Smooth muscle cell (in vitro differentiated cells): ENCODE results near the gene MTA3. TPM values are rescaled to one million over a fixed set of nuclear protein-coding genes. Genes with fewer than 3 reads are reported as not detected.

Source experiments
- DNase-seq: peaks from one replicate; lab custom pipeline; 2025; ENCODE audit not compliant: unreplicated experiment; lab: John Stamatoyannopoulos, UW
- H2AFZ ChIP-seq: fragments of 200-600 bp; sonication (generic); 2 replicates; pipeline ENCODE4 v1.6.0; 2016; ENCODE audit warnings: antibody characterized with exemption, low read depth, mild to moderate bottlenecking
- H3F3A ChIP-seq: fragments of 200-600 bp; sonication (generic); 2 replicates; pipeline ENCODE4 v1.6.0; 2017; ENCODE audit warnings: antibody characterized with exemption, low read depth
- H3K27ac ChIP-seq: fragments of 200-600 bp; sonication (generic); 2 replicates; pipeline ENCODE4 v1.5.1; 2016; ENCODE audit warnings: low read depth, mild to moderate bottlenecking
- H3K27me3 ChIP-seq: fragments of 200-600 bp; sonication (generic); 2 replicates; pipeline ENCODE4 v1.6.1; 2016; ENCODE audit warnings: low read depth, mild to moderate bottlenecking
- H3K36me3 ChIP-seq: fragments of 200-600 bp; sonication (generic); 2 replicates; pipeline ENCODE4 v1.5.1; 2016; ENCODE audit warnings: low read depth
- H3K4me1 ChIP-seq: fragments of 200-600 bp; sonication (generic); 2 replicates; pipeline ENCODE4 v1.5.1; 2016; ENCODE audit warnings: low read depth
- H3K4me2 ChIP-seq: fragments of 200-600 bp; sonication (generic); 2 replicates; pipeline ENCODE4 v1.6.0; 2016; ENCODE audit warnings: mild to moderate bottlenecking
- H3K4me3 ChIP-seq: fragments of 200-600 bp; sonication (generic); 2 replicates; pipeline ENCODE4 v1.5.1; 2016; ENCODE audit warnings: mild to moderate bottlenecking
- H3K79me2 ChIP-seq: fragments of 200-600 bp; sonication (generic); 2 replicates; pipeline ENCODE4 v1.6.0; 2016; ENCODE audit warnings: low read depth, mild to moderate bottlenecking
- H3K9ac ChIP-seq: fragments of 200-600 bp; sonication (generic); 2 replicates; pipeline ENCODE4 v1.6.0; 2016; ENCODE audit warnings: low read depth
- H3K9me3 ChIP-seq: fragments of 200-600 bp; sonication (generic); replicated peaks from 2 replicates; pipeline ENCODE4 v1.5.1; 2016; ENCODE audit warnings: low read depth
- H4K20me1 ChIP-seq: fragments of 200-600 bp; sonication (generic); 2 replicates; pipeline ENCODE4 v1.6.0; 2016; ENCODE audit warnings: low read depth
- WGBS: methylation state at CpG from one replicate; pipeline ENCODE4 v1.1.7; 2016; ENCODE audit warnings: low lambda C conversion rate; 5-methylcytosine and 5-hydroxymethylcytosine counted together
- polyA plus RNA-seq: library from polyadenylated mRNA; unstranded; fragments of >200 nt; fragmentation: Nextera tagmentation; extraction: Ambion mirVana; gene quantifications from 2 replicates; pipeline ENCODE4 v1.2.1, GENCODE V29; 2016
- total RNA-seq: library from RNA; depleted of rRNA; stranded (reverse); fragments of >200 nt; gene quantifications from 2 replicates; pipeline ENCODE4 v1.2.3, GENCODE V29; 2014
- TF ChIP-seq, protein P1 (sequence below): fragments of 200-600 bp; sonication (generic); IDR thresholded peaks from 2 replicates; pipeline ENCODE4 v1.5.1; 2017; ENCODE audit warnings: borderline replicate concordance, mild to moderate bottlenecking, antibody characterized with exemption; ENCODE audit not compliant: insufficient read depth, poor library complexity, severe bottlenecking

Gene MTA3
- total and polyA plus RNA-seq, 2 experiments from 2014 or later, result 27.5 to 29.8 TPM

DNA sequence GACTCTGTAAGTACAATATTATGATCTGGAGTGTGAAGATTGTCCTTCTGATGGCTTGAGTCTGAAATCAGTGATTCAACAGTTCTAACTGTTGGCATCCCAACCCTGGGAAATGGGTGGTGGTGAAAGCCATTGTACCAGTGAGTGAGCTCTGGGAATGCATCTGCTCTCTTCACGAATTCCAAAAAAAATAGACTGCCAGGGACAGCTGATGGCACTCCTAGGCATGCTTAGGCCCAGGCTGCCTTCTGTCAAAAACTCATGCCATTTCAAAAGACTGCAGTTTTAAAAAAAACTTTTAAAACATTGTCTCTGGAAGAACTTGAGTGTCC is 175.2 kb downstream of the MTA3 start:
- Histone ChIP-seq H3K27ac (no peak overlapping the region), H3K4me2 (no peak overlapping the region), H3K4me3 (no peak overlapping the region), H2AFZ (no peak overlapping the region), H3K36me3 (no peaks in the 10 kb centered on the region), H4K20me1 (no peaks in the 10 kb centered on the region), H3K27me3 (no peaks in the 10 kb centered on the region), H3K9me3 (no peaks in the 10 kb centered on the region), H3K9ac (no peak overlapping the region), H3K4me1 (peaks cover 5% of the 10 kb centered on the region), H3K79me2 (no peaks in the 10 kb centered on the region), H3F3A (no peaks in the 10 kb centered on the region)
- no peak for DNase-seq
- TF ChIP-seq, protein P1, sequence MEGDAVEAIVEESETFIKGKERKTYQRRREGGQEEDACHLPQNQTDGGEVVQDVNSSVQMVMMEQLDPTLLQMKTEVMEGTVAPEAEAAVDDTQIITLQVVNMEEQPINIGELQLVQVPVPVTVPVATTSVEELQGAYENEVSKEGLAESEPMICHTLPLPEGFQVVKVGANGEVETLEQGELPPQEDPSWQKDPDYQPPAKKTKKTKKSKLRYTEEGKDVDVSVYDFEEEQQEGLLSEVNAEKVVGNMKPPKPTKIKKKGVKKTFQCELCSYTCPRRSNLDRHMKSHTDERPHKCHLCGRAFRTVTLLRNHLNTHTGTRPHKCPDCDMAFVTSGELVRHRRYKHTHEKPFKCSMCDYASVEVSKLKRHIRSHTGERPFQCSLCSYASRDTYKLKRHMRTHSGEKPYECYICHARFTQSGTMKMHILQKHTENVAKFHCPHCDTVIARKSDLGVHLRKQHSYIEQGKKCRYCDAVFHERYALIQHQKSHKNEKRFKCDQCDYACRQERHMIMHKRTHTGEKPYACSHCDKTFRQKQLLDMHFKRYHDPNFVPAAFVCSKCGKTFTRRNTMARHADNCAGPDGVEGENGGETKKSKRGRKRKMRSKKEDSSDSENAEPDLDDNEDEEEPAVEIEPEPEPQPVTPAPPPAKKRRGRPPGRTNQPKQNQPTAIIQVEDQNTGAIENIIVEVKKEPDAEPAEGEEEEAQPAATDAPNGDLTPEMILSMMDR, result no peak
- 94% methylated on average over 1 of the region's 1 CpG for WGBS

DNA sequence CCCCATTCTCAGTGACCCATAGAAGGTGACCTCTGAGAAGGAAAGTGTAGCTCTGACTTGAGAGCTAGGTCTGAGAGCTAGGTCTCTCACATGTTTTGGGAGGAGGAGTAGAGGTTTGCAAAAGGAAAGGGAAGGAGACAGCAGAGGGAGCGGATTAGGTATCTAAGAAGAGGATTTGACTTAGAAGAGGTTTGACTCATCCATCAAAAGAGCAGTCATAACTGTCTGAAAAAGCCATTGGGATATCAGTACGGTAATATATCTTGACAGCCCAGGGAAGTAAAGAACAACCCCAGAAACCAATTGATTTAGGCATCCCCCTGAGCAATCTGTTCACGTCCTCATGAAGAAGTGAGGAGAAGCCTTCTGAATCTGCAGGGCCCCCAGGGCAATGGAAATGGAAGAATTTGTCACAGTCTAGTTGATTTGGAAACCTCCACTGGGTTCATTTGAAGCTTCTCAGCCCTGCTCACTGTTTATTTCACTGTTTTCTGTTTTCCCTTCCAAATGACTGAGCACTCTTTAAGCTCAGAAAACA is 176.2 kb downstream of the MTA3 start:
- no peaks in the 10 kb centered on the region for H3K36me3 ChIP-seq
- H3K79me2 ChIP-seq, result no peaks in the 10 kb centered on the region
- no peaks in the 10 kb centered on the region for H4K20me1 ChIP-seq
- no peak overlapping the region for H2AFZ ChIP-seq
- no peak overlapping the region for H3K9ac ChIP-seq
- H3F3A ChIP-seq, result no peaks in the 10 kb centered on the region
- 61% methylated on average over 3 of the region's 3 CpGs for WGBS
- peaks cover 5% of the 10 kb centered on the region for H3K4me1 ChIP-seq
- no peaks in the 10 kb centered on the region for H3K27me3 ChIP-seq
- H3K9me3 ChIP-seq, result no peaks in the 10 kb centered on the region
- peak overlapping the region; percentile 37 for H3K4me2 ChIP-seq
- peak overlapping the region; percentile 45 for H3K27ac ChIP-seq
- DNase-seq, result no peak
- TF ChIP-seq, protein P1, result no peak
- H3K4me3 ChIP-seq, result no peak overlapping the region

DNA sequence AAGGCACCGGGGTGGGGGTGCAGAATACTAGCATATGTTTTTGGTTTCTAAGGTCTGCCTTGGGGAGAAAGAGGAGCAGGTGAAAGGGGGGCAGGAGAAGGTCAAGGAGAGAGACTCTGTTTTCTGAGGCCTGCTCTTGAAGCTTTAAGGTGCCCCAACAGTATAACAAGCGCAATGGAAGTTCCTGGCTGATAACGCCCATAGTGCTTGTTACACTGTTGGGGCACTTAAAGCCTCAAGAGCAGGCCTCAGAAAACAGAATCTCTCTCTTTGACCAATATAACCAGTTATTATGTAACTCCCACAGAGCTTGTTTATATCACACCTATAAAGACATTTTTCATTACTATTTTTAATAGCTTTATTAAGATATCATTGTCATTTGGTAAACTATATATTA is 179.0 kb downstream of the MTA3 start:
- no peak overlapping the region for H3K4me3 ChIP-seq
- H3K4me1 ChIP-seq, result peaks cover 5% of the 10 kb centered on the region
- WGBS, result 99% methylated on average over 3 of the region's 3 CpGs
- no peak overlapping the region for H3K4me2 ChIP-seq
- H3K79me2 ChIP-seq, result no peaks in the 10 kb centered on the region
- H3K27me3 ChIP-seq, result no peaks in the 10 kb centered on the region
- no peak overlapping the region for H3K27ac ChIP-seq
- DNase-seq, result no peak
- TF ChIP-seq, protein P1, result no peak
- no peaks in the 10 kb centered on the region for H4K20me1 ChIP-seq
- H3F3A ChIP-seq, result no peaks in the 10 kb centered on the region
- H2AFZ ChIP-seq, result no peak overlapping the region
- H3K9me3 ChIP-seq, result no peaks in the 10 kb centered on the region
- no peaks in the 10 kb centered on the region for H3K36me3 ChIP-seq
- no peak overlapping the region for H3K9ac ChIP-seq

DNA sequence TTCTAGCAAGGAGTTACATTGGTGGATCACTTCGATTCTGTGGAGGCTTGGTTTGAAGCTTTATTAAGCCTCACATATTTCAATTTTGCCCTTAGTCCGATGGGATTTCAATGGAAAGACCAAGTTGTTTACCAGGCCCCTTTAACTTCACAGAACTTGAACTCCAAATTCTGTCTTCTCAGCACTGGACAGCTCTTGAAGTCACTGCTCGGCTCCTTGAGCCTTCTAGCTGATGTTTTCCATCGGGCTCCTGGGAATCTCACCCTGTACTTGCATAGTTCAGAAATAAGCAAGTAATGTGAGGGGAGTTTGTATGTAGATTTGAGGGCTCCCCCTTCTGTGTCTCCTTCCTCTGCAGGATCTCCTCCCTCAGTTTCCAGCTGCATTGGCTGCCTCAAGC is 180.4 kb downstream of the MTA3 start:
- 95% methylated on average over 4 of the region's 4 CpGs for WGBS
- no peak overlapping the region for H3K9ac ChIP-seq

More for the DNA sequence above, 180.4 kb downstream of the MTA3 start:
- no peak overlapping the region for H2AFZ ChIP-seq
- H3K4me1 ChIP-seq, result peaks cover 5% of the 10 kb centered on the region
- no peak overlapping the region for H3K27ac ChIP-seq
- H3K4me3 ChIP-seq, result no peak overlapping the region
- H3K27me3 ChIP-seq, result no peaks in the 10 kb centered on the region
- H4K20me1 ChIP-seq, result no peaks in the 10 kb centered on the region
- TF ChIP-seq, protein P1, result no peak
- DNase-seq, result no peak
- no peaks in the 10 kb centered on the region for H3K36me3 ChIP-seq
- no peak overlapping the region for H3K4me2 ChIP-seq
- H3K79me2 ChIP-seq, result no peaks in the 10 kb centered on the region
- no peaks in the 10 kb centered on the region for H3K9me3 ChIP-seq
- no peaks in the 10 kb centered on the region for H3F3A ChIP-seq
